ELF-1 (cell line): ENCODE data around the gene RAB24.
"Not testable (repeated sequence)": the region's sequence is repeated elsewhere in the genome, so short reads cannot be mapped to it uniquely, and the experiment has no call there.

Experiments
- DNase-seq: peaks from one replicate; pipeline ENCODE4 v3.0.0-alpha.2; 2016; ENCODE audit warnings: low read depth, low spot score

RAB24 gene

GRCh38 chr5:177303121-177303924, at the start of gene RAB24, which contains the start of gene PRELID1:
Gene RAB24 (minus strand): TSS chr5:177303719. CDS start chr5:177303288, 431 bp downstream.
Gene PRELID1 (plus strand): TSS chr5:177303799. CDS start chr5:177303986, 187 bp downstream.
- peak; percentile 89 for DNase-seq

- no peak for DNase-seq
Observed at GRCh38 chr5:177353093-177353492, 49.6 kb upstream of the RAB24 start.

GRCh38 chr5:177351392-177352329, 48.1 kb upstream of the RAB24 start, which contains the start of gene LMAN2:
Gene LMAN2 (minus strand): TSS chr5:177351668. CDS start chr5:177351647, 21 bp downstream.
- peak; percentile 97 for DNase-seq

GRCh38 chr5:177350776-177351391, 47.4 kb upstream of the RAB24 start:
- DNase-seq = no peak

GRCh38 chr5:177349762-177350161, 46.2 kb upstream of the RAB24 start:
- no peak for DNase-seq

- no peak for DNase-seq
Observed at GRCh38 chr5:177349362-177349647, 45.8 kb upstream of the RAB24 start.

GRCh38 chr5:177347699-177348098, 44.2 kb upstream of the RAB24 start:
- no peak for DNase-seq

GRCh38 chr5:177346820-177347219, 43.3 kb upstream of the RAB24 start:
- no peak for DNase-seq

GRCh38 chr5:177344891-177345290, 41.4 kb upstream of the RAB24 start:
- no peak for DNase-seq

- no peak for DNase-seq
Observed at GRCh38 chr5:177343777-177344176, 40.3 kb upstream of the RAB24 start.

- DNase-seq = not testable (repeated sequence)
Observed at GRCh38 chr5:177343000-177343399, 39.5 kb upstream of the RAB24 start.

GRCh38 chr5:177339107-177339638, 35.7 kb upstream of the RAB24 start:
- no peak for DNase-seq

- no peak for DNase-seq
Observed at GRCh38 chr5:177338251-177339106, 35.0 kb upstream of the RAB24 start.

GRCh38 chr5:177336603-177337494, 33.3 kb upstream of the RAB24 start:
- no peak for DNase-seq

GRCh38 chr5:177336112-177336511, 32.6 kb upstream of the RAB24 start:
- DNase-seq = peak; percentile 35

GRCh38 chr5:177335701-177336065, 32.2 kb upstream of the RAB24 start:
- DNase-seq = no peak

- no peak for DNase-seq
Observed at GRCh38 chr5:177334781-177335700, 31.5 kb upstream of the RAB24 start.

- no peak for DNase-seq
Observed at GRCh38 chr5:177334155-177334551, 30.6 kb upstream of the RAB24 start.
